NT2/D1 (cell line): ENCODE measurements around the gene LRRC42.
A peak's percentile ranks its signal among the peaks of the same experiment; 100 is the strongest.

ENCODE experiments used
- DNase-seq: peaks from one replicate; pipeline ENCODE4 v3.0.0-alpha.2; 2011; ENCODE audit warnings: low read depth, low spot score
- H3K27me3 ChIP-seq: 2 replicates; pipeline ENCODE4 v1.6.0; 2011; ENCODE audit warnings: mild to moderate bottlenecking; ENCODE audit not compliant: insufficient read length, insufficient read depth
- H3K36me3 ChIP-seq: 2 replicates; pipeline ENCODE4 v1.6.1; 2011; ENCODE audit warnings: mild to moderate bottlenecking, low read length, mixed read lengths; ENCODE audit not compliant: insufficient read depth, insufficient read length
- H3K4me1 ChIP-seq: 2 replicates; pipeline ENCODE4 v1.5.1; 2011; ENCODE audit not compliant: insufficient read depth, insufficient read length
- H3K4me3 ChIP-seq: 2 replicates; pipeline ENCODE4 v1.5.1; 2011; ENCODE audit warnings: low read depth; ENCODE audit not compliant: insufficient read length
- H3K9ac ChIP-seq: 2 replicates; pipeline ENCODE4 v1.6.0; 2011; ENCODE audit warnings: low read depth; ENCODE audit not compliant: insufficient read length
- H3K9me3 ChIP-seq: 2 replicates; pipeline ENCODE4 v1.5.1; 2011; ENCODE audit warnings: mild to moderate bottlenecking, low read length; ENCODE audit not compliant: insufficient read depth
- SUZ12 ChIP-seq: IDR thresholded peaks from 2 replicates; pipeline ENCODE4 v1.6.1; 2011; ENCODE audit not compliant: insufficient read length, insufficient read depth; ENCODE audit errors: extremely low read depth
- YY1 ChIP-seq: IDR thresholded peaks from 2 replicates; pipeline ENCODE4 v1.6.1; 2011; ENCODE audit not compliant: insufficient read length, insufficient read depth
- ZNF274 ChIP-seq: IDR thresholded peaks from 2 replicates; pipeline ENCODE4 v1.6.1; 2011; ENCODE audit warnings: mild to moderate bottlenecking, low read depth, low read length

The LRRC42 gene

GRCh38 chr1:53975861-53976260 lies 29.7 kb downstream of the LRRC42 start:
- DNase-seq = no peak
- Histone ChIP-seq H3K4me1 (peaks cover 5% of the 10 kb centered on the region), H3K9ac (no peak overlapping the region), H3K4me3 (no peak overlapping the region), H3K9me3 (no peaks in the 10 kb centered on the region), H3K36me3 (peaks cover 9% of the 10 kb centered on the region), H3K27me3 (no peaks in the 10 kb centered on the region)
- TF ChIP-seq SUZ12 (no peak), YY1 (no peak), ZNF274 (no peak)

DNA sequence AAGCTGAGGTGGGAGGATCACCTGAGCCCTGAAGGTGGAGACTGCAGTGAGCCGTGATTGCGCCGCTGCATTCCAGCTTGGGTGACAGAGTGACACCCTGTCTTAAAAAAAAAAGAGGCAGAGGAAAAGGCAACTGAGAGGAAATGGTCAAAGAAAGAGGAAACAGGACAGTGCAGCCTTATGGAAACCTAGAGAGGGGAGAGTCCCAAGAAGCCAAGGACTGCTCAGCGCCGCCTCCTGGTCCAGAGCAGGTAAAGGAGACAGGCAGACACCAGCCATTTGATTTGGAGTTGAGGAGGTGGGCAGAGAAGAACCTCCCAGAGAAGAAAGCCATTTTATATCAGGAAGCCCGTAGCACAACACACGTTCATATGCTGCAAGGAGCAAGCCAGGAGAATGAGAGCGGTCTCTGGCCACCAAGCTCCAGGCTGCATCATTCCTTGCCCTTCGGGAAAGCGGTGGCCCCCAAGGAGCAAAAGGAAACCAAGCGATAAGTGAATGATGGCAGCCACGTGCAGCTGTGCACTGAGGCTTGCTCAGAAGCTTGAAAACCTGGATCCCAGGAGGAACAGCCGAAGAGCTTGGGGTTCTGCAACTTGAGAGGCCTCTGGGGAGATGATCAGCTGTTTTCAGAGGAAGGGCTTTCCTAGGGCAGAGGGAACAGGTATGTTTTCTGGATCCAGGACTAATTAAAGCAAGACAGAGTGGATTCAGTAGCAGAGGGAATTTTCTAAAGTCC lies 33.7 kb downstream of the LRRC42 start:
- Histone ChIP-seq H3K4me1 (peaks cover 10% of the 10 kb centered on the region), H3K36me3 (no peaks in the 10 kb centered on the region), H3K27me3 (no peaks in the 10 kb centered on the region), H3K9me3 (no peaks in the 10 kb centered on the region), H3K9ac (no peak overlapping the region), H3K4me3 (no peak overlapping the region)
- TF ChIP-seq ZNF274 = no peak
- no peak for TF ChIP-seq SUZ12
- TF ChIP-seq YY1 = no peak
- no peak for DNase-seq

DNA sequence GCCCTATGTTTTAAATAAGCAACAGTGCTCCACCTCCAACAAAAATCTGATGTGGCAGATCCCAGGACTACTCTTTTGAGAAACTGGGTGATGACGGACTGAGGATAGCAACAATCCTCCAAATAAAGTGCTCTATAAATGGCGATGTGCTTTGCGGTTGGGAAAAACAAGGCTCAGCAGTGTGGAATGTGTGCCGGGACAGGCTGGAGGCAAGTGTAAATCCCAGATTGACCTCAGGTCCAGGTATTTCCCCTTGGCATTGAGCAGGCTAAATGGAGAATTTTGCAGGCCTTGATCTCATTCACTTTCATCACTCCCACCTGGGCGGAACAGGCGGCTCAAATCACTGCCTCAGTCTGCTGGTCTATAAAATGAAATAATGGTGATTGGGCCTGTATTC lies 35.1 kb downstream of the LRRC42 start:
- Histone ChIP-seq H3K27me3 (no peaks in the 10 kb centered on the region), H3K9ac (no peak overlapping the region), H3K9me3 (no peaks in the 10 kb centered on the region), H3K36me3 (no peaks in the 10 kb centered on the region), H3K4me1 (peaks cover 10% of the 10 kb centered on the region), H3K4me3 (no peak overlapping the region)
- no peak for DNase-seq
- TF ChIP-seq ZNF274 (no peak), YY1 (no peak), SUZ12 (no peak)

- H3K27me3 ChIP-seq = no peaks in the 10 kb centered on the region
- peaks cover 10% of the 10 kb centered on the region for H3K4me1 ChIP-seq
- H3K9ac ChIP-seq = peak overlapping the region; percentile 29
- no peak for TF ChIP-seq YY1
- TF ChIP-seq ZNF274 = no peak
- TF ChIP-seq SUZ12 = no peak
- no peak overlapping the region for H3K4me3 ChIP-seq
- DNase-seq = peak; percentile 87
- H3K36me3 ChIP-seq = no peaks in the 10 kb centered on the region
- no peaks in the 10 kb centered on the region for H3K9me3 ChIP-seq
Measured at GRCh38 chr1:53982034-53982762, 36.0 kb downstream of the LRRC42 start.

DNA sequence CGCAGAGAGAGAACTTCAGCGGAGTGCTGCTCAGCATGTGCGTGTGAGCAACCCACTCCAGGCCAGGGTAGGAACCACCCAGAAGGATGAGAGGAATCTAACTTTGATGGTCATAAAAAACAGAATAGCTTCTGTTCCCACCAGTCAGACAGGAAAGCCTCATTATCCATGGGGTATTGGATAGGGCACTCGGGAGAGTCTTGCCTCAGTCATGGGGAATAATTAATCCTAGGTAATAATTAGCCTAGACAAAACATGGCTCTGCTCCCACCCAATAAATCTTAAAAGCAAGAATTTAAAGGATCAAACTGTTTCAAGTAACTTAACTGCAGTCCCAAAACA lies 36.6 kb downstream of the LRRC42 start:
- DNase-seq = no peak
- Histone ChIP-seq H3K9me3 (no peaks in the 10 kb centered on the region), H3K4me3 (peak overlapping the region; percentile 1), H3K9ac (no peak overlapping the region), H3K36me3 (no peaks in the 10 kb centered on the region), H3K27me3 (no peaks in the 10 kb centered on the region), H3K4me1 (peaks cover 10% of the 10 kb centered on the region)
- TF ChIP-seq SUZ12 = no peak
- no peak for TF ChIP-seq ZNF274
- no peak for TF ChIP-seq YY1

- Histone ChIP-seq H3K4me3 (no peak overlapping the region), H3K9ac (no peak overlapping the region), H3K9me3 (no peaks in the 10 kb centered on the region), H3K36me3 (no peaks in the 10 kb centered on the region), H3K4me1 (peaks cover 8% of the 10 kb centered on the region), H3K27me3 (no peaks in the 10 kb centered on the region)
- no peak for DNase-seq
- TF ChIP-seq ZNF274 (no peak), SUZ12 (no peak), YY1 (no peak)
Measured at GRCh38 chr1:53984726-53985125, 38.6 kb downstream of the LRRC42 start.

DNA sequence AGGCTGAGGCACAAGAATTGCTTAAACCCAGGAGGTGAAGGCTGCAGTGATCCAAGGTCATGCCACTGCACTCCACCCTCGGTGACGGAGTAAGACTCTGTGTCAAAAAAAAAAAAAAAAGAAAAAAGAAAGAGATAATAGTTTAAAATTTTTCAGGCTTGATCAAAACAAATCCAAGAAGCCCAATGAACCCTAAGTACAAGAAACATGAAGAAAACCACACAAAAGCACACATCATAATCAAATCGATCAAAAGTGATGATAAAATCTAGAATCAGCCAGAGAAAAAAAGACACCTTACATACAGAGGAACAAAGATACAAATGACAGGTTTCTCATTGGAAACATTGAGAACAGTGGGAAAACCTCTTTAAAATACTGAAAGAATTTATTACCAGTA lies 40.3 kb downstream of the LRRC42 start:
- Histone ChIP-seq H3K36me3 (no peaks in the 10 kb centered on the region), H3K4me1 (peaks cover under 1% of the 10 kb centered on the region), H3K4me3 (no peak overlapping the region), H3K27me3 (no peaks in the 10 kb centered on the region), H3K9ac (no peak overlapping the region), H3K9me3 (peaks cover under 1% of the 10 kb centered on the region; the same call in 1 of the 2 replicates)
- DNase-seq = no peak
- TF ChIP-seq SUZ12 (no peak), ZNF274 (no peak), YY1 (no peak)
